ENCODE data around the gene VPS26A. TPM values are rescaled to one million over a fixed set of nuclear protein-coding genes. Genes with fewer than 3 reads are reported as not detected.

The VPS26A gene
- total RNA-seq: 26.6 and 27.6 TPM in 2 replicates

DNA sequence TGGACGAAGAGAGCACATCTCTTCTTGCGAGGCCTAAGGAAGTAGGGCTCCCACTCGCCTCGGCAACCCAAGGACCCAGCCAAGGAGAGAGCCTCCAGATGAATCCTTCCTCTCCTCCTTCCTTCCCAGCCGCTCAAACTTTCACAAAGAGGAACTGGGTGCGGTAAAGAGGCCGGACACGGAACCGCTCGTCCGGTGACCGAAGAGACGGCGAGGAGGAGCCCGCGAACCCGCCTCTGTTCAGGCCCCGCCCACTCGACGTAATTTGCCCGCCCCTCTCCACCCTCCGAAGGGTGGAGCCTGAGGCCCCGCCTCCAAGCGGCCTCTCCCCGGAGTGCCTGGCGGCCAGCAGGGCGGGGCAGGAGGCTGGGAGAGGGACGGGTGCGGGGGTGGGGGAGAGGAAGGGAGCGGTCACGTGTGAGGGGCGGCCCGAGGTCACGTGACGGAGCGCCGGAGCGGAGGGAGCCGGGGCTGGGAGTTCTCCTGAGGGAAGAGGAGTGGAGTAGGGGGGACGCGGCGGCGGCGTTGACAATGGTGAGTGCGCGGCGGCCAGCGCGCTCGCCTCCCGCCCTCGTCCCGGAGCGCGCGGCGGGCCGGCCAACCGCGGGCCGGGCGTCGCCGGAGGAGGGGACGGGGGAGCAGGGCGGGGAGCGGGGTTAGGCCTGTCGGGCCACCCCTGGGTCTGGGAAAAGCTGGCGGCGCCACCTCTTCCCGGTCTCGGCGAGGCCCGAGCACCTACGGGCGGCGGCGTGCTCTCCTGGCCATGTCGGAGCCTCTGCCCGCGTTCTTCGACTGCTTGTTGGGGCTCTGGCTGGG lies at the start of gene VPS26A:
Gene VPS26A, plus strand, starts transcription at position 432 of the 816 bp plus-strand sequence. Its CDS starts 100 bp downstream, at position 532.

DNA sequence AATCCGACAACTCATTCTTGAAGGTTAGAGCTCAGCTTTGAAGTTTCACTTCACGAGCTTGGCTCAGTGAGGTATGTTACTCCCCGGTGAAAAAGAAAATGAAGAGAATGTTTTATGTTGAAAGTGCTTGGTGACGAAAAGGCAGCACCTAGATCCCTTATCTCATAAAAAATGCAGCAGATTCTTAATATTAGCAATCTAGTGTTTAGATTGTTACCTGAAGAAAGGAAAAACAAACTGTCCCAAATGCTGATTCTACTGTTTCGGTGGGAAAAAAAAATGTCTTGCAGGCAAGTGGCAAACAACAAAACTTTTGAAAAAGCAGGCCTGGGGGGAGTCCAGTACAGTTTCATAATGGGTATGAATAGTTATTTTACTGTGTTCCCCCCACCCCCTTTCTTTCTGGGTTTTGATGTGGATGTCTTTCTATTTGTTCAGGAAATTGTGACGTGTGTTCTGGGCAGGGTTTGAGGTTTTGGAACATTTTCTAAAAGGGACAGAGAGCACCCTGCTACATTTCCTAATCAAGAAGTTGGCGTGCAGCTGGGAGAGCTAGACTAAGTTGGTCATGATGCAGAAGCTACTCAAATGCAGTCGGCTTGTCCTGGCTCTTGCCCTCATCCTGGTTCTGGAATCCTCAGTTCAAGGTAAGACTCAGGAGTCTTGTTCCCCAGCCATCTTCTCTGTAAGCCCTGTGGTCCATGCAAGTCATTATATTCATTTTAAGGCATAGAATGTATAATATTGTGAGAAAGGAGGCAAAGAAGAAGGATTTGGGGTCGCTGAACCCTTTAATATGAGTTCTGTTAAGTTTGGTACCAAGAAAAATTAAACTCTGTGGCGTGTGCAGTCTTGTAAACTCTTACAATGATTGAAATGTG lies 36.1 kb upstream of the VPS26A start, which contains the start of gene SRGN:
Gene SRGN, plus strand, starts transcription at position 514 of the 881 bp plus-strand sequence. Its CDS starts 55 bp downstream, at position 569.

DNA sequence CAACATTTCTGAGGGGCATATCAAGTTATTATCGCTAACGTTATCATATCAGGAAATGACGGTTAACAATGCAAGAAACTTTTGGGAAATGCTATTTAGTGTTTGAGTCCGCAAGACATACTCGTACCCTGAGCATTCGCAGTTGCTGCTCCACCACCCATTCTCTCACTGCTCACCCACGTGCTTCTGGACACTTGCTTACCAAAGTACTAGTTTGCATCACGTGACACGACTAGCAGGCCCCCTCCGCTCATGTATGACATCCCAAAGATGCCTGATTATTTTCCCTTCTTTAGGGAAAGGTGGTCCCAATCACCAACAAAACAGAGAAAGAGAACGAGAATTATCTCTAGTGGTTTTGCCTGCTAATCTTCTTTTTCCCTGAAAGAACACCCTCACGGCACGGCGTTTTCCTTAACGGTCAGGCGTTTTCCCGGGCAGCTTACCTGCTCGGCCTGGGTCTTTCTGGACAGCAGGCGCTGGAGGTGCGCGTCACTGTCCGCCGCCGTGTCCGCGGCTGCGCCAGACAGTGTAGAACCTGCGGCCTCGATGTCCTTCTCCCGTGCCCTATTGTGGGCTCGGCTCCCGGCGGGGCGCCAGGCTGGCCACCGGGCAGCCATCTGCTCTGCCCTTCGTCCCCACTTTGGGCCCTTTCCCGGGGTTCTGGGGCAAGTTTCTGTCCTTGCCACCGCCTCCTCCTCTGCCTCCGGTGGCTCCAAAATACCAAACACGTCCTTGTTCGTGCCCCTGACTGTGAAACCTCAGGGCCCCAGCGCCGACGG lies 56.0 kb downstream of the VPS26A start, which contains the start of gene SUPV3L1:
Gene SUPV3L1, plus strand, starts transcription at position 492 of the 782 bp plus-strand sequence. Its CDS starts 58 bp downstream, at position 550.

DNA sequence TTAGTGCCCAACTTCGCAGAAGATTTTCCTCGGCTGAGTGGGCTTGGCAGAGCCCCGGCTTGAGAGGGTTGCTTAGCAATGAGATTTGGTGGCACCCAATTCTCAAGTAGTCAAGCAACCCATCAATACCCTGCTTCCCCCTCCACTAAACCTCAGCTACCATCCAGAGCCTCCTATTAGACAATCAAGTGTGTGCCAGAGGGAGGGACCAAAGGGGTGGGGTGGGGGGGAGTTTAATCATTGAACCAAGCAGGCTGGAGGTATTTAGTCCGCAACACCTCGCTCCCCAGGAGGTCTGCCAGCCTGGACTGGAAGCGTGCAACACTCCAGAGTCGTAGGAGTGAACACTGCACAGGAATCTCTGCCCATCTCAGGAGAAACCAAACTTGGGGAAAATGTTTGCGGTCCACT lies 96.1 kb downstream of the VPS26A start, which contains the start of gene HKDC1:
Gene HKDC1, plus strand, starts transcription at position 292 of the 411 bp plus-strand sequence. Its CDS starts 104 bp downstream, at position 396.

Other genes starting within 250 kb of the VPS26A start
- gene DDX50, start 222.9 kb upstream of the VPS26A start, total RNA-seq: 29.3 and 31.2 TPM in 2 replicates
- 35.6 and 39.4 TPM in 2 replicates for gene DDX21, start 168.0 kb upstream of the VPS26A start, total RNA-seq
- 35.8 and 36.4 TPM in 2 replicates for gene KIFBP, start 135.4 kb upstream of the VPS26A start, total RNA-seq
- 245 and 294 TPM in 2 replicates for gene SRGN, start 36.1 kb upstream of the VPS26A start, total RNA-seq
- gene SUPV3L1, start 56.1 kb downstream of the VPS26A start, total RNA-seq: 12.6 and 14.6 TPM in 2 replicates
- gene HKDC1, start 96.2 kb downstream of the VPS26A start, total RNA-seq: not detected in 2 replicates
- 105 and 112 TPM in 2 replicates for gene HK1, start 154.3 kb downstream of the VPS26A start, total RNA-seq

Measured in cardiac ventricle fibroblast (primary cell).